NCI-H748 treated with DMSO at 0.1 percent for 48 hours (cell line): Measurements from ENCODE around the gene GDA.

Experiments
- DNase-seq: peaks from one replicate; lab custom pipeline; 2025; lab: John Stamatoyannopoulos, UW

Gene GDA

DNA sequence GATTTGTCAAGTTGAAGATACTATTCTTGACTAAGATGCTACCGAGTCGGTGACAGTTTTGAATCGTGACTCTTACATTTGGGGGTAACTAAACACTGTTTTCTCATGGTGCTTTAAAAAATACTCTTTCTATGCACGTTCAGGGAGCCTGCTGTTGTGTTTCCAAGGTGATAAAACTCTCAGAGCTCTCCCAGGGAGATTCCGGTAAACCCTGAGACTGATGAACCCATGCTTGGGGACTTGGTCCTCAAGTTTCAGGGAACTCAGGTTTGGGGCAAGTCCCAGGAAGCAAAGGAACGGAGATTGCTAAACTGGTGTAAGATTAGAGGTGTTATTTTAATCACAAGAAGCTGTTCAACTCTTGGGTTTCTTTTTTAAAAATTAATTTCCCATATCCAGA is 1.4 kb downstream of the GDA start:
- no peak for DNase-seq

DNA sequence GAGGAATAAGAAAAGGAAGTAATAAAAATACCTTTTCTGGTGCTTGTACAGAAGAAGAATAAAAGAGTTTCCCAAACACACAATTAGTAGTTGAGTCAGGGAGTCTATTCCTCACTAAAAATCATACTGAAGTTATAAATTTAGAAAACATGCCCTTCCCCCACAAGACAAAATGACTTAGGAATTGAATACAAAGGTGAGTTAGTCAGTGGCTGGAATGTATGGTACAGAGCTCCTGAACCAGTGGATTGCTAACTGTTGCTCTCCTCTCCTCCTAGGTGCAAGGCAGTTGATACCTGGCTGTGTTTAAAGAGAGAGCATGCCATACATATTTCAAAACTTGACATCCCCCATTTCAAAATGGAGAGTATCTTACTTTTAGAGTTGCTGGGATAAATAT is 1.9 kb downstream of the GDA start:
- DNase-seq = no peak

GRCh38 chr9:72154468-72155285 is 5.4 kb downstream of the GDA start:
- no peak for DNase-seq

DNA sequence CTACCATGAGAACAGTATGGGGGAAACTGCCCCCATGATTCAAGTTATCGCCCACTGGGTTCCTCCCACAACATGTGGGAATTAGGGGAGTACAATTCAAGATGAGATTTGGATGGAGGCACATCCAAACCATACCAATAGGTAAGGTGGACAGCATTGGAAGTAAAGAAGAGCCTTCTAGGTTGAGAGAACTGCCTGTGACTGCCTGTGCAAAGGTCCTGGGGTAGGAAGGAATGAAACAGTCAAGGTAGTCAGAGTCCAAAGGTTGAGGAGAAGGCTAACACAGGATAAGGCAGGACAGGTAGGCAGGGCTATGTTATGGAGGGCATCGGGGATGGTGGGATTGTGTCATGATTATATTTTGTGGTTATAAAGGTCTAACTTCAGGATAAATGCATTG is 6.1 kb downstream of the GDA start:
- no peak for DNase-seq

GRCh38 chr9:72156586-72156985 is 7.3 kb downstream of the GDA start:
- DNase-seq = no peak

- DNase-seq = no peak
These were observed 9.4 kb downstream of the GDA start for GRCh38 chr9:72158680-72159079.

DNA sequence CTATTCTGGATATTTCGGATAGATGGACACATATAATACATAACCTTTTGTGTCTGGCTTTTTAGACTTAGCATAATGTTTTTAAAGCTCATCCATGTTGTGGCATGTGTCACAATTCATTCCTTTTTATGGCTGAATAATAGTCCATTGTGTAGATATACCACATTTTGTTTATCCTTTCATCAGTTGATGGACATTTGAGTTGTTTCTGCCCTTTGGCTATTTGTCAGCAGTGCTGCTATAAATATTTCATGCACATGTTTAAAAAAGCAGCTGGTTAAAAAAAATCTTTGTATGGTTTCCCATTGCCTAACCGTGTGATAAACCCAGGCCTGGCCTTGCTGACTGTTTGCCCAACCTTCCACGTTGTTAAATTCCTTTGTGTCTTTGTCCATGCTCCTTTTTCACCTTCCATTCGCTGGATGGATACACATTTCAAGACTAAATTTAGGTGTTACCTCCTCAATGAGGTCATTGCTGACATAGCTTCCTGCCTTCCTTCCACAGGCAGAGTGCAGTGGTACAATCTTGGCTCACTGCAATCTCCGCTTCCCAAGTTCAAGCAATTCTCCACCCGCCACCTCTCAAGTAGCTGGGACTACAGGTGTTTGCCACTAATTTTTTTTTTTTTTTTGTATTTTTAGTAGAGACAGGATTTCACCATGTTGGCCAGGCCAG is 11.3 kb downstream of the GDA start:
- DNase-seq = no peak

DNA sequence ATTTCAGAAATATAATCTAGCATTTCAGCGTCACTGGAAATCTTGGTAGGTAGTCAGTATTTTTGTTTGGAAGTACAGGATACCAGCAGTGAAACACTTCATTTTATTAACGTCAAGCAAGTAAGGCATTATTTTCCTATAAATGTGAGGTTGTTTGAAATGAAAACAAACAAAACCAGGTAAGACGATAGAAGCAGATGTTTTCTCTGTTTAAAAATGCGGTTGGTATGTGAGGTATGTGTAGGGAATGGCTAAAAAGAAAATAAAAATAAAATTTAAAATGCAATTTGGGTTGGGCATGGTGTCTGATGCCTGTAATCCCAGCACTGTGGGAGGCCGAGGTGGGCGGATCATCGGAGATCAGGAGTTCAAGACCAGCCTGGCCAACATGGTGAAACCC is 16.1 kb downstream of the GDA start:
- DNase-seq = no peak

GRCh38 chr9:72165821-72166547 is 16.7 kb downstream of the GDA start:
- DNase-seq = no peak

GRCh38 chr9:72168075-72168474 is 18.8 kb downstream of the GDA start:
- no peak for DNase-seq

DNA sequence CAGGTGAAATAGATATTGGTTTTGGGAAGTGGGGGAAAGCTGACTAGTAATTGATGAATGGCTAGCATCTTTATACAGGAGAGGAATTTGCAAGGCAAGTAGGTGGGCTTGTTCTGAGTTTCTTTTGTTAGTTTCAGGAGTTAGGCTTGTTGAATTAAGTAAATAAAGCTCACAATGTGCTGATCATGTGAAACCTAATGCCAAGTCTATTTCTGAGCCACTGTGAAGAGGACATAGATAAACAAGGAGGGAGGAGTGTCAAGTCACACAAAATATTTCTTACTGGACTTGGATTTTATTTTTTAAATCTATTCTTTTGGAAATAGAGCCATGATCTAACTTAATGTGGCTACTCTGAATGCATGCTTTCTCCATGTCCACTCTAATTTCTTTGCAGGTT is 19.9 kb downstream of the GDA start:
- no peak for DNase-seq

GRCh38 chr9:72173080-72173479 is 23.8 kb downstream of the GDA start:
- no peak for DNase-seq

- DNase-seq = no peak
These were observed 36.3 kb downstream of the GDA start for GRCh38 chr9:72185561-72185960.

DNA sequence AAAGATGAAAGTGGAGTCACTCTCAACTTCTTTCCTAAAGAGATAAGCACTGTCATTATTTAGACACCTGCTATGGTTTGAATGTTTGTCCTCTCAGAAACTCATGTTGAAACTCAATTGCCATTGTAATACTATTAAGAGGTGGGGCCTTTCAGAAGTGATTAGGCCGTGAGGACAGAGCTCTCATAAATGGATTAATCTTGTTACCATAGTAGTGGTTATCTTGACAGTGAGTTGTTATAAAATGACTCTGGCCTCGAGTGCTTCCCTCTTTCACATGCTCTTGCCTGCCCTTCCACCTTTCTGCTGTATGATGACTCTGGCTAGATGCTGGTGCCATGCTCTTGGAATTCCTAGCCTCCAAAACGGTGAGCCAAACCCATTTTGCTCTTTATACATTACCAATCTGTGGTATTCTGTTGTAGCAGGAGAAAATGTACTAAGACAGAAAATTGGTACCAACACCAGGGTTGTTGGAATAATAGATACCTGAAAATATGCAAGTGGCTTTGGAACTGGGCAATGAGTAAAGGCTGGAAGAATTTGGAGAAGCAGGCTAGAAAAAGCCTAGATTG is 38.0 kb downstream of the GDA start:
- DNase-seq = peak; percentile 25

DNA sequence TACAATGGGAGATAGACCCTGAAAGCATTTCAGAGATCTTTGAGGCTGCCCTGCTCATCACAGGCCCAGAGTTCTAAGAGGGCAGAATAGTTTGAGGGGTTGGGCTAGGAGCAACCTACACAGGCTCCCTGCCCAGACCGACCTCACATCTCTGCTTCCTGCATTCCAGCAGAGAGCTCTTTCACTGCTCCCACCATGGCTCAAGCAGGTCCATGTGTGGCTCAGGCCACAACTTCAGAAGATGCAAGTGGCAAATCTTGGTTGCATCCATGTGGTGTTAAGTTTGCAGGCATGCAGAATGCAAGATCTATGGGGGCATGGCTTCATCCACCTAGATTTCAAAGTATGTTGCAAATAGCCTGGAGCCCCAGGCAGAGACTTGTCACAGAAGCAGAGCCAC is 39.0 kb downstream of the GDA start:
- no peak for DNase-seq

GRCh38 chr9:72193478-72193881 is 44.2 kb downstream of the GDA start:
- DNase-seq = no peak

DNA sequence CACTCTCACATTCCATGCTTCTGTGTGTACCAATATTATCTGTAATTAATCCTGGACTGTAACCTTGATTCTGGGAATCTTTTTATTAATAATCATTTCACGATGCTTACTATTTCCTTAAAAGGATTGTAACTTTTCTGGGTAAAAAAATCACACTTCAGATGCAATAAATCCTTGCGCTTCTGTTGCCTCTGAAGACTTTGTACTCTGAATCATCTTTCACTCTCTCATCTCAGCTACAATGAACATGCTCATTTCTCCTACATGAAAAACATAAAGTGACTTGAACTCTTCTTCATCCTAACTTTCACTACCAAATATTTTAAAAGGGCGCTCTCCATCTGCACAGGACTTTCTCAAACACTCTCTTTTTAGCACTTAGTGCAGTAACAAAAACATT is 50.0 kb downstream of the GDA start:
- DNase-seq = no peak

DNA sequence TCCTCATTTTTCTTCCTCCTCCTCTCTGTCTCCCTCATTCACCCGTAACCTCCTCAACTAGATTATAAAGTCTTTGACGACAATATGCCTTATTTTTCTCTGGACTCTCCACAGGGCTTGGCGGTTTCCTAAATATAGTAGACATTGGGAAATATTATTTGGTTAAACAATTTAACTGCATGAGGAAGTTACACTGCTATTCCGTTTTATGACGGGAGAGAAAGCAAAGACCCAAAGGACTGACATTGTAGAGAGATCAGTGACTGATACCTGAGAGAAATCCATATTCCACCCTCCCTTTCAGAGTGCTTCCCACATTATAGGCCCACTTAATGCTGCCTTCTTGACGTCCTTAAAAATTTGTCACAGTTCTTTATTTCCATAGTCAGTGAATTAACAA is 51.2 kb downstream of the GDA start:
- no peak for DNase-seq

GRCh38 chr9:72202009-72202408 is 52.8 kb downstream of the GDA start:
- DNase-seq = no peak

DNA sequence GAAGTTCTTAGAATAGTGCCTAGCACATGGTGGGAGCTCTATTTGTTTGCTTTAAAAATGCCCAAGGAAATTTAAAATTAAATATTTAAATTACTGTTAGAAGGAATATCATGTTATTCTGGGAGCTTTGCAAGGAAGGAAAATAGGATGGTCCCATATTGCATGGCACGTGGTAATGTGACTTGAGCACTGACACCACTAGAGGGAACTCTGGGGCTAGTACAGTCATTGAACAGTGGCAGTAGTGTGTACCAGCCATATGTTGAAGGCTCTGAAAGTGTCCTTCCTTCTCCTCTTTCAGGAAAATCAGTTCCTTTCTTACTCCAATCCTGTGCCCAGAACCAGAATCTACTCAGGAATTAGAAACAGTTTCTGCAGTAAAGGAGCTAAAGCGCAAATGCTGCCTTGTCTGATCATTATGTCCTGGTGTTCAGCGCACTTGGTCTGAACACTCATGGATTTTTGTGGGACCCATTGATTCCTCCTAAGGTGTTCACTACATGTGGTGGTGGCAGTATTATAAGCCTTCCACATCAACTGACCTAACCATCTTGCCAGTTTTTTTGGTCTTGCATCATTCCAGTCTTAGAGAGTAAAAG is 54.1 kb downstream of the GDA start:
- peak; percentile 23 for DNase-seq

DNA sequence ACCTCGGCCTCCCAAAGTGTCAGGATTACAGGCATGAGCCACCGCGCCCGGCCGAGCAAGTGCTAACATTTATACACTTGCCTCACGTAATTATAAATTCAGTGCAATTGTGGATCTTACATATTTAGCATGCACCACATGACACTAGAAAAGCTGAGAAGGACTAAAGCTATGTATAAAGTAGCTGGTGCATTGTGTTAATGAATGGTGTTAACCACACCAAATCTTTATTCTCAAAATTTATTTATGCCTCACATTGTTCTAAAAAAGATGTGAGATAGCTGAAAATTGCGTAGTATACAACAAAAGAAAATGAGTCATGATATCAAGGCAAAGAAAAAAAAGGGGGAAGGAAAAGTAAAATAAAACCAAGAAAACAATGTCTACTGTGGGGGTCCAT is 54.8 kb downstream of the GDA start:
- no peak for DNase-seq

- no peak for DNase-seq
These were observed 56.3 kb downstream of the GDA start for GRCh38 chr9:72205513-72205912.
